Measurements from ENCODE around the gene MIGA2. TPM values are rescaled to one million over a fixed set of nuclear protein-coding genes. Genes with fewer than 3 reads are reported as not detected.

MIGA2 gene
- total RNA-seq, 1 donor = 20.6 TPM

- H3K4me3 ChIP-seq (ENCODE audit: low read depth, low read length) = no peak overlapping the region
- no peak for DNase-seq (ENCODE audit: low read depth)
- TF ChIP-seq CTCF (IDR thresholded peaks at IDR 0.05; ENCODE audit: insufficient read depth, low read length) = no peak
Measured at GRCh38 chr9:129072171-129072570, 35.7 kb downstream of the MIGA2 start.

GRCh38 chr9:129073404-129073803 is 37.0 kb downstream of the MIGA2 start:
- no peak for DNase-seq (ENCODE audit: low read depth)
- no peak overlapping the region for H3K4me3 ChIP-seq (ENCODE audit: low read depth, low read length)
- TF ChIP-seq CTCF (IDR thresholded peaks at IDR 0.05; ENCODE audit: insufficient read depth, low read length) = no peak

- no peak for TF ChIP-seq CTCF (IDR thresholded peaks at IDR 0.05; ENCODE audit: insufficient read depth, low read length)
- no peak overlapping the region for H3K4me3 ChIP-seq (ENCODE audit: low read depth, low read length)
- DNase-seq (ENCODE audit: low read depth) = no peak
Measured at GRCh38 chr9:129074106-129074505, 37.7 kb downstream of the MIGA2 start.

GRCh38 chr9:129075996-129076639 is 39.7 kb downstream of the MIGA2 start:
- DNase-seq (ENCODE audit: low read depth) = no peak
- no peak overlapping the region for H3K4me3 ChIP-seq (ENCODE audit: low read depth, low read length)
- TF ChIP-seq CTCF (IDR thresholded peaks at IDR 0.05; ENCODE audit: insufficient read depth, low read length) = no peak

GRCh38 chr9:129076640-129077037 is 40.2 kb downstream of the MIGA2 start:
- no peak for TF ChIP-seq CTCF (IDR thresholded peaks at IDR 0.05; ENCODE audit: insufficient read depth, low read length)
- no peak for DNase-seq (ENCODE audit: low read depth)
- no peak overlapping the region for H3K4me3 ChIP-seq (ENCODE audit: low read depth, low read length)

- DNase-seq (ENCODE audit: low read depth) = no peak
- TF ChIP-seq CTCF (IDR thresholded peaks at IDR 0.05; ENCODE audit: insufficient read depth, low read length) = no peak
- no peak overlapping the region for H3K4me3 ChIP-seq (ENCODE audit: low read depth, low read length)
Measured at GRCh38 chr9:129077236-129077635, 40.8 kb downstream of the MIGA2 start.

Measured in fibroblast of the aortic adventitia (primary cell).